GM12801 (cell line): ENCODE measurements around the gene TMEM238.

ENCODE experiments used
- TF ChIP-seq, protein P1 (sequence below): IDR thresholded peaks from one replicate; pipeline ENCODE4 v1.5.1; 2011; ENCODE audit warnings: control low read depth; ENCODE audit not compliant: insufficient read length; ENCODE audit errors: extremely low read depth

Gene TMEM238

DNA sequence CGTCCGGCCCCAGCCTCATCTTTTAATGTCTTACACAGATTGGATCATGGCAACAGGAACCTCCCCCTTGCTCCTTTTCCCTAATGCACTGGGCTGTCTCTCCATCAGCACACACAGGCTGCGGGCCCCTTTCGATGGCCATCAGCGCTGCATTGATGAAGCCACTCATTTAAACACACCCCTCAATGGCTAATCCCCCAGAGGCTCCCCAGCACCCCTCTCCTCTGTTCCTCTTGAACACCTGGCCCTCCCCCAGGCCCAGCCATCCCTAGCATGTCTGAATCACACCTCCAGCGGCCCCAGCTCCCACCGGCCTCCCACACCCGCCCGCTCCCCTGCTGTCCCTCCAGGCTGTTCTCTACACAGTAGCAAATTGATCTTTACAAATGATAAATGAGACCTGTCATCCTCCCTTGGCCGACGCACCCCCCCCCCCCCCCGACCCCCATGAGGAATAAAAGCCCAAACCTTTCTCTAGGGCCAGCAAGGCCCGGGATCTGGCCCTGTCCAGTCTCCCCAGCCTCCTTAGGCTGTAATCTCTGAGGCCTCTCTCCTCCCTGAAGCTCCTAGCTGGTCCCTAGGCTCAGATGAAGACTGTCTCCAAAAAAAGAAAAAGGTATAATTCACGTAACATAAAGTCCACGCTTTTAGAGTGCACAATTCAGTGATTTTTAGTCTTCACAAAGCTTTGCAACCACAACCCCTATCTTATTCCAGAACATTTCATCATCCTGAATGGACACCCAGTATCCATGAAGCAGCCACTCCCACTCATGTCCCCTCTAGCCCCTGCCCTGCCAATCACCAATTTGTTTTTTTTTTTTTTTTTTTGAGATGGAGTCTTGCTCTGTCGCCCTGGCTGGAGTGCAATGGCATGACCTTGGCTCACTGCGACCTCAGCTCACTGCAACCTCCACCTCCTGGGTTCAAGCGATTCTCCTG, 9.0 kb upstream of the TMEM238 start:
- TF ChIP-seq, protein P1, sequence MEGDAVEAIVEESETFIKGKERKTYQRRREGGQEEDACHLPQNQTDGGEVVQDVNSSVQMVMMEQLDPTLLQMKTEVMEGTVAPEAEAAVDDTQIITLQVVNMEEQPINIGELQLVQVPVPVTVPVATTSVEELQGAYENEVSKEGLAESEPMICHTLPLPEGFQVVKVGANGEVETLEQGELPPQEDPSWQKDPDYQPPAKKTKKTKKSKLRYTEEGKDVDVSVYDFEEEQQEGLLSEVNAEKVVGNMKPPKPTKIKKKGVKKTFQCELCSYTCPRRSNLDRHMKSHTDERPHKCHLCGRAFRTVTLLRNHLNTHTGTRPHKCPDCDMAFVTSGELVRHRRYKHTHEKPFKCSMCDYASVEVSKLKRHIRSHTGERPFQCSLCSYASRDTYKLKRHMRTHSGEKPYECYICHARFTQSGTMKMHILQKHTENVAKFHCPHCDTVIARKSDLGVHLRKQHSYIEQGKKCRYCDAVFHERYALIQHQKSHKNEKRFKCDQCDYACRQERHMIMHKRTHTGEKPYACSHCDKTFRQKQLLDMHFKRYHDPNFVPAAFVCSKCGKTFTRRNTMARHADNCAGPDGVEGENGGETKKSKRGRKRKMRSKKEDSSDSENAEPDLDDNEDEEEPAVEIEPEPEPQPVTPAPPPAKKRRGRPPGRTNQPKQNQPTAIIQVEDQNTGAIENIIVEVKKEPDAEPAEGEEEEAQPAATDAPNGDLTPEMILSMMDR = no peak

DNA sequence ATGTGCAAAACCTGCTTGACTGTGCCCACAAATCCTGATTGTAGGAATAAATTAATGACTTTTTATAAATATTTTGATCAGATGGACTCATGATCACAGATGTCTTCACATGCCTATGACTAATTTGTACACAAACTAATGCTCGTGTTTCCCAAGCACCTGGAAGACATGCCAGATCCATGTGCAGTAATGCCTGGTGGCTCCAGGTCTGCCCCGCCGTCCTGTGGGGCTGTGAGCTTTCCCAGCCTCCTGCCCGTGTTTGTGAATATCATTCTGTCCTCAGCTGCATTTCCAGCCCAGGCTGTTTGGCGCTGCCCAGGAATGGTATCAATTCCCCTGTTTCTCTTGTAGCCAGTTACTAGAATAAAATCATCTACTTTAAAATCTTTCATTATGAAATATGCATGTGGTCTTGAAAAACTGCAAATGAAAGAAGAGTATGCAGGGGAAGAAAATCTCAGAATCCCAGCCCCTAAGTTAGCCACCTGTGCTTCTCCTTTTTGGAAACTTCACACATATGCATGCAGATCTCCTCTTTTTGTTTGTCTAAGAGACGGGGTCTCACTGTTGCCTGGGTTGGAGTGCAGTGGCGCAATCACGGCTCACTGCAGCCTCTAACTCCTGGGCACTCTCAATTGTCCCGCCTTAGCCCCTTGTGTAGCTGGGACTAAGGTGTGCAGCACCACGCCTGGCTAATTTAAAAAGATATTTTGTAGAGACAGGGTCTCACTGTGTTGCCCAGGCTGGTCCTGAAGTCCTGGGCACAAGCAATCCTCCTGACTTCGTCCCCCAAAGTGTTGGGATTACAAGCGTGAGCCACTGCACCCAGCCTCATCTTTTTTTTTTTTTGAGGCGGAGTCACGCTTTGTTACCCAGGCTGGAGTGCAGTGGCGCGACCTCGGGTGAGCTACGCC, 7.9 kb upstream of the TMEM238 start:
- TF ChIP-seq, protein P1 = no peak

DNA sequence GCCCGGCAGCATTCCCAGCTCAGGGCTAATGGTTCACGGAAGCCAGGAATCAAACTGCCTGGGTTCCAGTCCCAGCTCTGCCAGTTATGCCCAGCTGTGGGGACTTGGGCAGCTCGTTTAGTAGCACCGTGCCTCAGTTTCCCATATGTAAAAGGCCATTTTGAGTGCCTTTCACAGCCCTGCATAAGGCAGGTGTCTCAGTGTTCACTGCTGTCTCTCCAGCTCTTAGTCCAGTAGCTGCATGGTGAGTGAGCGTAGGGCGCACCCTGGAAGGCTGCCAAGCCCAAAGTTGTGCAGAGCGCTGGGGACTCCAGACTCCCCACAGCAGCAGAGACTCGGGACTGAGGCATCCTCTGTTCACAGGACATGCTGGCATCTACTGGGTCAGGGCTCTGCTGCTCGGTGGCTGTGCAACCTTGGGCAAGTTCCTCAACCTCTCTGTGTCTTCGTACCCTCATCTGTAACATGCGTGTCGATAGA, 7.1 kb upstream of the TMEM238 start:
- TF ChIP-seq, protein P1 = no peak

DNA sequence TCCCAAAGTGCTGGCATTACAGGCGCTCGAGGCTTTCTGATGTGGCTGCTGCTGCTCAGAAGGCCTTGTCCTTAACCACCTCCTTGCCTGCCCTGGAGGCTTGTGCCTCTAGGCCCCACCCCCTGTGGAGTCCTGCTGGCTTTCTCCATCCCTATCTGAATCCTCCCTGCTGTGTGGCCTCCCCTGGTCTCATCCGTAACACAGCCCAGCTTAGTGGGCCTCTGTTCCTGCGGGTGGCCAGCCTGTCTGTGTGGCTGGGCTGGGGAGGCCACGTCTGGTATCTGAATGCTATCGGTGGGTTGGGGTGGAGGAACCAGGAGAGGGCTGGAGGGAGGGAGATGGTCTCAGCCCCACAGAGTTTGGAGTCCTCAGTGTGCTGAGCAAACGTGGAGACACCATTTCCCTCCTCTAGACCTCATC, 6.4 kb upstream of the TMEM238 start:
- TF ChIP-seq, protein P1 = no peak

DNA sequence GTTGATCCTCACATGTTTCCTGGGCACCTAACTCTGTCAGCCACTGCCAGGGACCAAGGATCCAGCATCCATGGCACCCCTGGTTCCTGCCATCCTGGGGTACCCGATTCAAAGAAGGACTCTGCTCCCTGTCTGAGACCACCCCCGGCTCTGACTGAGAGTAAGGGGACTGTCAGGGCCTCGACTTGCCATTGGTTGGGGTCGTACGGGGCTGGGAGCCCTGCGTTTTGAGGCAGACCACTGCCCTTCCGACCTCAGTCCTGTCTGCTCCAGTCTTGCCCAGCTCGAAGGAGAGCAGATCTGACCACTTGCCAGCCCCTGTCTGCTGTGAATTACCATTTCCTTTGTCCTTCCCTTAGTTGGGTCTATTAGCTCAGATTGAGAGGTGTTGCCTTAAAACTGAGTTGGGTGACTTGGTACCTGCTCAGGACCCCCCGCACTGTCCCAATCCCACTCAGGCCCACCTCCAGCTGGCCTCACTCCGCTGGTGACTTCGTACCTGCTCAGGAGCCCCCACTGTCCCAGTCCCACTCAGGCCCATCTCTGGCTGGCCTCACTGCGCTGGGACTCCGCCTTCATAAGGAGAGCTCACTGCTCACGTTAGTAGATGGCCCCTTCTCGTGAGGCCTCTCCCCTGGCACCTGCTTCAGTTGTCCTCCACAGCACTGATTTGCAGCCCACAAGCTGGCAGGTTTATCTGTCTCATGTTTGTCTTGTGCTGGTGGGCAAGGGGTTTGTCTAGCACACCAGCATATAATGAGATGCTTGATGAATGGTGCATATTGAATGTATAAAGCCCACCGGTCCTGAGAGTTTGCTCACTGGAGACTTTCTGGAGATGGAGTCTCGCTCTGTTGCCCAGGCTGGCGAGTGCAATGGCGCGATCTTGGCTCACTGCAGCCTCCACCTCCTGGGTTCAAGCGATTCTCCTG, 5.6 kb upstream of the TMEM238 start:
- TF ChIP-seq, protein P1 = no peak

DNA sequence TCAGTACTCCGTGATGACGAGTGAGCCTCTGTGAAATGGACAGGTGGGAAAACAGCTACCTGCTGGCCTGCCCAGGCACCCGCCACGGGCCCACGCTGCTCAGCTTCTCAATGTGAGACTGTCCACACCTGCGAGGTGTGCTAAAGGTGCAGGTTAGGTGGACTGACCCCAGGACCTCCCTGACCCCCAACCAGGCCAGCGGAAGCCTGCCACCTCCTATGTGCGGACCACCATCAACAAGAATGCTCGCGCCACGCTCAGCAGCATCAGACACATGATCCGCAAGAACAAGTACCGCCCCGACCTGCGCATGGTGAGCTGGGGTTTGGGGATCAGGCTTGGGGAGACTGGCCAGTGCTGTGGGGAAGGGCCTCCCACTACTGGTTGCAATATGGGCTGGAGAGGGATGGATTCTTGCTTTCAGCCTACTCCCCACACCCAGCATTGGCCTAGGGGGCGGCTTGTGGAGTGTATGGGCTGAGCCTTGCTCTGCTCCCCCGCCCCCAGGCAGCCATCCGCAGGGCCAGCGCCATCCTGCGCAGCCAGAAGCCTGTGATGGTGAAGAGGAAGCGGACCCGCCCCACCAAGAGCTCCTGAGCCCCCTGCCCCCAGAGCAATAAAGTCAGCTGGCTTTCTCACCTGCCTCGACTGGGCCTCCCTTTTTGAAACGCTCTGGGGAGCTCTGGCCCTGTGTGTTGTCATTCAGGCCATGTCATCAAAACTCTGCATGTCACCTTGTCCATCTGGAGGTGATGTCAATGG, 3.8 kb upstream of the TMEM238 start:
- TF ChIP-seq, protein P1 = no peak
